Measurements from ENCODE around the gene PTPRD. TPM values are rescaled to one million over a fixed set of nuclear protein-coding genes. Genes with fewer than 3 reads are reported as not detected.

Gene PTPRD
- total RNA-seq, 1 experiment from 2014 or later, result 32.5 TPM

DNA sequence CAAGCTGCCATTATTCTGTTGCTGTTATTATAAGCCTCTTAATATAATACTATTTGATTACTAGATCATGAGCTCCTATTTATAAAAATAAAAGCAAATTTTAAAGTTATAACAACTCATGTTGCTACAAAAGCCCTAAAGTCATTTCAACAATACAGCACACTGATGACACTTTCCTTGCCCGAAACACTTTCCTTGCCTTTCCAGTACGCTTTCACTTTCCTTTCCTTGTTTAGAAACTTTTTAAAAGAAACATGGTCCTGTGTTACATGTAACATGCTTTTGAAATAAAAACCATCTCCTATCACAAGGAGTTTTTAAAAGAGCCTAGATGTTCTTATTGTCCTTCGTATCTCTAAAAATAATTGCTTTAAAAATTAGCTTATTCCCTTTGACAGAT, 688.4 kb downstream of the PTPRD start:
- H3K4me3 Mint-ChIP-seq, result no peak overlapping the region
- Histone ChIP-seq H3K9ac (ENCODE audit: extremely low read depth, insufficient read length, low read length) (no peak overlapping the region), H3K18ac (ENCODE audit: insufficient read length, low read depth, low read length) (no peak overlapping the region), H2AFZ (ENCODE audit: low read length) (no peak overlapping the region), H3K4me1 (ENCODE audit: insufficient read depth, low read length) (no peaks in the 10 kb centered on the region), H3K23ac (ENCODE audit: insufficient read length, low read depth, low read length) (no peak overlapping the region), H2BK15ac (ENCODE audit: low read depth, low read length) (no peak overlapping the region), H4K8ac (replicated peaks; ENCODE audit: insufficient read length, low read depth, low read length) (no peak overlapping the region), H2BK120ac (ENCODE audit: low read depth, low read length, poor library complexity, severe bottlenecking) (no peak overlapping the region), H3K4me2 (ENCODE audit: insufficient read depth, insufficient read length, low read length) (no peak overlapping the region), H4K91ac (ENCODE audit: insufficient read length, low read depth, low read length) (no peak overlapping the region), H2BK5ac (ENCODE audit: insufficient read length, low read length) (no peak overlapping the region), H3K14ac (ENCODE audit: insufficient read depth, low read length) (no peak overlapping the region), H2BK12ac (ENCODE audit: insufficient read length, low read depth, low read length) (no peak overlapping the region), H3K23me2 (ENCODE audit: insufficient read length, low read depth, low read length, poor library complexity, severe bottlenecking) (no peaks in the 10 kb centered on the region), H2BK20ac (ENCODE audit: low read depth, low read length, poor library complexity, severe bottlenecking) (no peak overlapping the region), H2AK5ac (ENCODE audit: insufficient read length, low read length) (no peak overlapping the region), H3K27ac (ENCODE audit: insufficient read length, low read depth, low read length) (no peak overlapping the region), H4K20me1 (ENCODE audit: control insufficient read depth, insufficient read depth, insufficient read length) (no peaks in the 10 kb centered on the region), H3K27me3 (ENCODE audit: insufficient read depth, low read length) (no peaks in the 10 kb centered on the region), H3K79me2 (ENCODE audit: insufficient read depth, low read length) (no peaks in the 10 kb centered on the region), H3K56ac (ENCODE audit: insufficient read length, low read depth, low read length) (no peak overlapping the region), H3K79me1 (ENCODE audit: insufficient read depth, low read depth, low read length, poor library complexity, severe bottlenecking) (no peaks in the 10 kb centered on the region), H3T11ph (ENCODE audit: low read length) (no peak overlapping the region), H3K4ac (ENCODE audit: low read depth, low read length) (no peak overlapping the region), H3K9me3 (ENCODE audit: control insufficient read depth, low read depth, low read length) (no peaks in the 10 kb centered on the region), H4K5ac (ENCODE audit: insufficient read length, low read depth, low read length) (no peak overlapping the region)
- H3K9me3 Mint-ChIP-seq, result no peaks in the 10 kb centered on the region
- H3K27me3 Mint-ChIP-seq (ENCODE audit: low read depth), result no peaks in the 10 kb centered on the region
- H3K27ac Mint-ChIP-seq, result no peak overlapping the region
- H3K4me1 Mint-ChIP-seq, result peaks cover 1 to 4% of the 10 kb centered on the region in 2 experiments
- no CpG with 5 or more reads among the region's 3 CpGs for WGBS (ENCODE audit: extremely low coverage, insufficient read length, low lambda C conversion rate)
- TF ChIP-seq, protein P1, sequence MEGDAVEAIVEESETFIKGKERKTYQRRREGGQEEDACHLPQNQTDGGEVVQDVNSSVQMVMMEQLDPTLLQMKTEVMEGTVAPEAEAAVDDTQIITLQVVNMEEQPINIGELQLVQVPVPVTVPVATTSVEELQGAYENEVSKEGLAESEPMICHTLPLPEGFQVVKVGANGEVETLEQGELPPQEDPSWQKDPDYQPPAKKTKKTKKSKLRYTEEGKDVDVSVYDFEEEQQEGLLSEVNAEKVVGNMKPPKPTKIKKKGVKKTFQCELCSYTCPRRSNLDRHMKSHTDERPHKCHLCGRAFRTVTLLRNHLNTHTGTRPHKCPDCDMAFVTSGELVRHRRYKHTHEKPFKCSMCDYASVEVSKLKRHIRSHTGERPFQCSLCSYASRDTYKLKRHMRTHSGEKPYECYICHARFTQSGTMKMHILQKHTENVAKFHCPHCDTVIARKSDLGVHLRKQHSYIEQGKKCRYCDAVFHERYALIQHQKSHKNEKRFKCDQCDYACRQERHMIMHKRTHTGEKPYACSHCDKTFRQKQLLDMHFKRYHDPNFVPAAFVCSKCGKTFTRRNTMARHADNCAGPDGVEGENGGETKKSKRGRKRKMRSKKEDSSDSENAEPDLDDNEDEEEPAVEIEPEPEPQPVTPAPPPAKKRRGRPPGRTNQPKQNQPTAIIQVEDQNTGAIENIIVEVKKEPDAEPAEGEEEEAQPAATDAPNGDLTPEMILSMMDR (conservative IDR thresholded peaks at IDR 0.05), result no peak
- no peak for DNase-seq
- H3K36me3 Mint-ChIP-seq (ENCODE audit: insufficient read depth in 1 of 3, low read depth in 3 of 3), result no peaks in the 10 kb centered on the region

Data from H9 (cell line).